K562 (cell line): Measurements from ENCODE around the gene KNL1. TPM values are rescaled to one million over a fixed set of nuclear protein-coding genes. Genes with fewer than 3 reads are reported as not detected.

Experiments
- CREB5 ChIP-seq: fragments of 250-450 bp; sonication (Bioruptor Pico); IDR thresholded peaks from 2 replicates; pipeline ENCODE4 v1.5.0; 2020; ENCODE audit warnings: mild to moderate bottlenecking
- DDX20 ChIP-seq: fragments of 450-650 bp; IDR thresholded peaks from 2 replicates; pipeline ENCODE4 v1.6.1; 2016; ENCODE audit warnings: missing genetic modification characterization, low read depth, mild to moderate bottlenecking, missing compliant biosample characterization, moderate library complexity
- E2F6 ChIP-seq, 2 experiments: IDR thresholded peaks; 2 replicates each; pipeline ENCODE4 v1.6.1; 2011; ENCODE audit warnings: borderline replicate concordance in 1 of 2, control low read depth in 1 of 2, low read depth in 1 of 2, low read length in 1 of 2, mild to moderate bottlenecking in 1 of 2, mixed read lengths in 1 of 2, moderate library complexity in 1 of 2; ENCODE audit not compliant: insufficient read depth in 1 of 2, insufficient read length in 1 of 2, poor library complexity in 1 of 2, severe bottlenecking in 1 of 2; ENCODE audit errors: extremely low read depth in 1 of 2
- ELF1 ChIP-seq: fragments of 200-800 bp; sonication (Bioruptor generic); IDR thresholded peaks from 2 replicates; pipeline ENCODE4 v1.6.1; 2016; ENCODE audit warnings: missing genetic modification characterization, missing compliant biosample characterization
- ELF2 ChIP-seq: fragments of 250-450 bp; sonication (Bioruptor Pico); IDR thresholded peaks from 2 replicates; pipeline ENCODE4 v1.5.0; 2021; ENCODE audit warnings: mild to moderate bottlenecking
- FOXJ2 ChIP-seq: fragments of 200-800 bp; sonication (Bioruptor generic); IDR thresholded peaks from 2 replicates; pipeline ENCODE4 v1.6.1; 2016; ENCODE audit warnings: missing genetic modification characterization, missing compliant biosample characterization
- KLF16 ChIP-seq: IDR thresholded peaks from 2 replicates; pipeline ENCODE4 v1.6.1; 2016; ENCODE audit warnings: antibody characterized with exemption
- L3MBTL2 ChIP-seq: fragments of 450-650 bp; IDR thresholded peaks from 2 replicates; pipeline ENCODE4 v1.6.1; 2016; ENCODE audit warnings: mild to moderate bottlenecking, moderate library complexity
- MTF1 ChIP-seq: fragments of 250-450 bp; sonication (Bioruptor Pico); IDR thresholded peaks from 2 replicates; pipeline ENCODE4 v1.9.0; 2021; ENCODE audit warnings: moderate library complexity, mild to moderate bottlenecking, inconsistent platforms, borderline replicate concordance
- NR1H2 ChIP-seq: sonication (generic); formaldehyde crosslinking; IDR thresholded peaks from 2 replicates; pipeline ENCODE4 v1.4.0; 2020; ENCODE audit warnings: mild to moderate bottlenecking, missing genetic modification reagents
- RBM17 ChIP-seq: fragments of 200-400 bp; formaldehyde crosslinking; IDR thresholded peaks from 2 replicates; pipeline ENCODE4 v1.6.1; 2017; ENCODE audit warnings: low read depth, mild to moderate bottlenecking, low read length, borderline replicate concordance
- RERE ChIP-seq: sonication (generic); formaldehyde crosslinking; IDR thresholded peaks from 2 replicates; pipeline ENCODE4 v1.8.0; 2023; ENCODE audit warnings: missing genetic modification reagents, mild to moderate bottlenecking, borderline replicate concordance
- ZKSCAN1 ChIP-seq: fragments of 150-350 bp; IDR thresholded peaks from 2 replicates; pipeline ENCODE4 v1.6.1; 2016; ENCODE audit warnings: low read depth, low read length
- ZNF512 ChIP-seq: IDR thresholded peaks from 2 replicates; pipeline ENCODE4 v1.6.1; 2016; ENCODE audit warnings: missing genetic modification characterization, missing compliant biosample characterization
- ZNF740 ChIP-seq, 3 experiments: fragments of 200-800 bp in 1 of 3; sonication (Bioruptor generic) in 1 of 3; sonication (generic) in 1 of 3; formaldehyde crosslinking in 1 of 3; IDR thresholded peaks; 2 replicates each; pipeline versions ENCODE4 v1.6.1 to v1.8.0; 2016 to 2022; ENCODE audit warnings: mild to moderate bottlenecking in 2 of 3, missing compliant biosample characterization in 2 of 3, missing genetic modification characterization in 2 of 3, missing genetic modification reagents in 1 of 3
- polyA plus RNA-seq, 8 experiments: library from polyadenylated mRNA; depleted of rRNA in 4 of 8; stranded (reverse) in 5 of 8; unstranded in 3 of 8; fragments of >200 nt; fragmentation: Nextera tagmentation in 2 of 8; fragmentation: Illumina TruSeq in 1 of 8; extraction: Ambion mirVana in 2 of 8; extraction: Trizol in 1 of 8; gene quantifications; 2 replicates each; pipeline versions ENCODE4 v1.2.1 to v1.2.3, GENCODE V29; 2011 to 2014; ENCODE audit warnings: inconsistent platforms in 1 of 8, missing spikeins in 1 of 8
- total RNA-seq, 7 experiments: library from RNA; depleted of rRNA in 6 of 7; stranded (reverse); fragments of >200 nt in 6 of 7; fragmentation: Illumina TruSeq in 2 of 7; extraction: Trizol in 2 of 7; gene quantifications; 2 replicates each; pipeline versions ENCODE4 v1.2.1 to v1.2.3, GENCODE V29; 2011 to 2021; ENCODE audit warnings: low replicate concordance in 1 of 7

KNL1 gene
- total and polyA plus RNA-seq, 9 of the 15 experiments (the other 6 are each of a cell fraction or from before 2014, with no cell fraction given) = 14.5 to 65.4 (median 34.6) TPM

GRCh38 chr15:40558952-40559742 lies 34.9 kb upstream of the KNL1 start (continued):
- TF ChIP-seq E2F6 (IDR thresholded peaks at IDR 0.05; ENCODE audit: borderline replicate concordance in 1 of 2, extremely low read depth in 1 of 2, insufficient read depth in 1 of 2, insufficient read length in 1 of 2, low read depth in 1 of 2, low read length in 1 of 2, poor library complexity in 1 of 2, severe bottlenecking in 1 of 2) (peak in 1 of 2 experiments; percentile 26), ZKSCAN1 (peak; percentile 79), ZNF740 (CRISPR knock-in tag; IDR thresholded peaks at IDR 0.05) (no peak), ZNF740 (tag; IDR thresholded peaks at IDR 0.05) (no peak), ZNF512 (no peak), FOXJ2 (tag) (no peak), NR1H2 (CRISPR knock-in tag) (no peak), MTF1 (no peak), DDX20 (no peak), ELF2 (CRISPR knock-in tag) (no peak), L3MBTL2 (peak; percentile 81), RERE (CRISPR knock-in tag) (no peak), ELF1 (no peak), RBM17 (no peak), CREB5 (CRISPR knock-in tag) (no peak), KLF16 (peak; percentile 95)
